ENCODE data around the gene IL13RA1.
"Not testable (repeated sequence)": the region's sequence is repeated elsewhere in the genome, so short reads cannot be mapped to it uniquely, and the experiment has no call there.

Gene IL13RA1

GRCh38 chrX:118726887-118727685 lies at the start of gene IL13RA1:
Gene IL13RA1, plus strand, starts transcription at chrX:118727606. Its CDS starts 33 bp downstream, at chrX:118727639.
- DNase-seq = peak; percentile 6

- DNase-seq = no peak
Observed at GRCh38 chrX:118679290-118679689, 48.1 kb upstream of the IL13RA1 start.

- no peak for DNase-seq
Observed at GRCh38 chrX:118682258-118683014, 45.0 kb upstream of the IL13RA1 start.

- DNase-seq = no peak
Observed at GRCh38 chrX:118685393-118685792, 42.0 kb upstream of the IL13RA1 start.

GRCh38 chrX:118688935-118689334 lies 38.5 kb upstream of the IL13RA1 start:
- DNase-seq = no peak

GRCh38 chrX:118693843-118694242 lies 33.6 kb upstream of the IL13RA1 start:
- no peak for DNase-seq

GRCh38 chrX:118694638-118695037 lies 32.8 kb upstream of the IL13RA1 start:
- no peak for DNase-seq

GRCh38 chrX:118698516-118699170 lies 28.8 kb upstream of the IL13RA1 start:
- DNase-seq = no peak

GRCh38 chrX:118702741-118703140 lies 24.7 kb upstream of the IL13RA1 start:
- DNase-seq = no peak

GRCh38 chrX:118706681-118707080 lies 20.7 kb upstream of the IL13RA1 start:
- no peak for DNase-seq

GRCh38 chrX:118714521-118714920 lies 12.9 kb upstream of the IL13RA1 start:
- no peak for DNase-seq

- DNase-seq = not testable (repeated sequence)
Observed at GRCh38 chrX:118715917-118716316, 11.5 kb upstream of the IL13RA1 start.

- DNase-seq = not testable (repeated sequence)
Observed at GRCh38 chrX:118716833-118717232, 10.6 kb upstream of the IL13RA1 start.

GRCh38 chrX:118717678-118718391 lies 9.6 kb upstream of the IL13RA1 start:
- DNase-seq = no peak

GRCh38 chrX:118718737-118719136 lies 8.7 kb upstream of the IL13RA1 start:
- no peak for DNase-seq

- no peak for DNase-seq
Observed at GRCh38 chrX:118720058-118720707, 7.2 kb upstream of the IL13RA1 start.

- no peak for DNase-seq
Observed at GRCh38 chrX:118723376-118723775, 4.0 kb upstream of the IL13RA1 start.

GRCh38 chrX:118724365-118724764 lies 3.0 kb upstream of the IL13RA1 start:
- DNase-seq = no peak

- peak; percentile 10 for DNase-seq
Observed at GRCh38 chrX:118724775-118725174, 2.6 kb upstream of the IL13RA1 start.

- DNase-seq = no peak
Observed at GRCh38 chrX:118726396-118726795, 1.0 kb upstream of the IL13RA1 start.

- DNase-seq = no peak
Observed at GRCh38 chrX:118727686-118728339, 407 bp downstream of the IL13RA1 start.

Measured in activated CD4-positive, alpha-beta T cell treated with anti-CD3 and anti-CD28 coated beads, Interleukin-2, Interleukin-6, amounts not matched to agents 100 ng/mL and 50 ng/mL, durations not matched to agents 16 hours and 8 hours (primary cell).